NCI-H2171 (cell line): Measurements from ENCODE around the gene TANC1.

Source experiments
- DNase-seq: peaks from one replicate; lab custom pipeline; 2025; lab: John Stamatoyannopoulos, UW

The TANC1 gene

GRCh38 chr2:159160954-159161353 lies 192.5 kb downstream of the TANC1 start:
- no peak for DNase-seq

GRCh38 chr2:159163930-159164329 lies 195.5 kb downstream of the TANC1 start:
- DNase-seq = no peak

- DNase-seq = no peak
Observed at GRCh38 chr2:159164457-159164911, 196.0 kb downstream of the TANC1 start.

- no peak for DNase-seq
Observed at GRCh38 chr2:159165048-159165447, 196.6 kb downstream of the TANC1 start.

GRCh38 chr2:159168707-159169106 lies 200.3 kb downstream of the TANC1 start:
- no peak for DNase-seq

- DNase-seq = no peak
Observed at GRCh38 chr2:159169187-159169586, 200.7 kb downstream of the TANC1 start.

GRCh38 chr2:159172403-159172802 lies 204.0 kb downstream of the TANC1 start:
- DNase-seq = no peak

- DNase-seq = no peak
Observed at GRCh38 chr2:159174759-159175158, 206.3 kb downstream of the TANC1 start.

- no peak for DNase-seq
Observed at GRCh38 chr2:159175182-159175581, 206.7 kb downstream of the TANC1 start.

- DNase-seq = no peak
Observed at GRCh38 chr2:159175927-159176326, 207.5 kb downstream of the TANC1 start.

GRCh38 chr2:159176555-159176954 lies 208.1 kb downstream of the TANC1 start:
- no peak for DNase-seq

GRCh38 chr2:159177357-159177756 lies 208.9 kb downstream of the TANC1 start:
- no peak for DNase-seq

GRCh38 chr2:159177957-159178356 lies 209.5 kb downstream of the TANC1 start:
- DNase-seq = no peak

GRCh38 chr2:159179096-159179495 lies 210.7 kb downstream of the TANC1 start:
- no peak for DNase-seq

GRCh38 chr2:159179696-159180095 lies 211.3 kb downstream of the TANC1 start:
- no peak for DNase-seq

- no peak for DNase-seq
Observed at GRCh38 chr2:159183346-159183745, 214.9 kb downstream of the TANC1 start.

GRCh38 chr2:159185401-159186130 lies 217.1 kb downstream of the TANC1 start:
- no peak for DNase-seq

- no peak for DNase-seq
Observed at GRCh38 chr2:159186462-159186861, 218.0 kb downstream of the TANC1 start.

- DNase-seq = no peak
Observed at GRCh38 chr2:159187106-159187505, 218.7 kb downstream of the TANC1 start.

GRCh38 chr2:159188449-159188848 lies 220.0 kb downstream of the TANC1 start:
- no peak for DNase-seq

GRCh38 chr2:159192371-159192918 lies 224.0 kb downstream of the TANC1 start:
- no peak for DNase-seq

GRCh38 chr2:159193791-159194190 lies 225.4 kb downstream of the TANC1 start:
- no peak for DNase-seq

- DNase-seq = no peak
Observed at GRCh38 chr2:159194241-159194640, 225.8 kb downstream of the TANC1 start.

- DNase-seq = no peak
Observed at GRCh38 chr2:159195697-159196096, 227.3 kb downstream of the TANC1 start.
